ENCODE measurements around the gene PLCG2.

The PLCG2 gene

DNA sequence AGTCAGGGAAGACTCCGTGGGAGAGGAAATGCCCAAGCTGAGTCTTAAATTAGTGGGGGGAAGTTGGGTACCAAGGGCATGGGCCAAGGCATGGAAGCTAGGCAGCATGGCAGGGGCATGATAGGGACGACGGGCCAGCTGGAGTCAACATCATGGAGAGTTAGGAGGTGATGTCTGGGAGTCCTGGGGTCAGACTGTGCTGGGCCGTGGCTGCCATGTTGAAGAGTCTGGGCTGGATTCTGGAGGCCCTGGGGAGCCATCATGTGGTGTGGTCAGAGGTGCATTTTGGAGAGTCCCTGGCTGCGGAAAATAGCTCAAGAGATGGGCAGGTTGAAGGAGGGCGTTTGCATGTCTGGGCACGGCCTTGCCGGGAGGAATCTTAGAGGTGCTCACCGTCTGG lies 146.9 kb downstream of the PLCG2 start:
- TF ChIP-seq CEBPB (IDR thresholded peaks at IDR 0.05) = no peak
- TF ChIP-seq, protein P1, sequence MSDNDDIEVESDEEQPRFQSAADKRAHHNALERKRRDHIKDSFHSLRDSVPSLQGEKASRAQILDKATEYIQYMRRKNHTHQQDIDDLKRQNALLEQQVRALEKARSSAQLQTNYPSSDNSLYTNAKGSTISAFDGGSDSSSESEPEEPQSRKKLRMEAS (IDR thresholded peaks at IDR 0.05) = no peak
- TF ChIP-seq RAD21 (IDR thresholded peaks at IDR 0.05; ENCODE audit: low read depth) = no peak
- TF ChIP-seq TEAD4 (IDR thresholded peaks at IDR 0.05) = no peak
- TF ChIP-seq YY1 (IDR thresholded peaks at IDR 0.05; ENCODE audit: low read depth) = no peak
- no peak for TF ChIP-seq EP300 (IDR thresholded peaks at IDR 0.05; ENCODE audit: borderline replicate concordance)
- TF ChIP-seq, protein P2, sequence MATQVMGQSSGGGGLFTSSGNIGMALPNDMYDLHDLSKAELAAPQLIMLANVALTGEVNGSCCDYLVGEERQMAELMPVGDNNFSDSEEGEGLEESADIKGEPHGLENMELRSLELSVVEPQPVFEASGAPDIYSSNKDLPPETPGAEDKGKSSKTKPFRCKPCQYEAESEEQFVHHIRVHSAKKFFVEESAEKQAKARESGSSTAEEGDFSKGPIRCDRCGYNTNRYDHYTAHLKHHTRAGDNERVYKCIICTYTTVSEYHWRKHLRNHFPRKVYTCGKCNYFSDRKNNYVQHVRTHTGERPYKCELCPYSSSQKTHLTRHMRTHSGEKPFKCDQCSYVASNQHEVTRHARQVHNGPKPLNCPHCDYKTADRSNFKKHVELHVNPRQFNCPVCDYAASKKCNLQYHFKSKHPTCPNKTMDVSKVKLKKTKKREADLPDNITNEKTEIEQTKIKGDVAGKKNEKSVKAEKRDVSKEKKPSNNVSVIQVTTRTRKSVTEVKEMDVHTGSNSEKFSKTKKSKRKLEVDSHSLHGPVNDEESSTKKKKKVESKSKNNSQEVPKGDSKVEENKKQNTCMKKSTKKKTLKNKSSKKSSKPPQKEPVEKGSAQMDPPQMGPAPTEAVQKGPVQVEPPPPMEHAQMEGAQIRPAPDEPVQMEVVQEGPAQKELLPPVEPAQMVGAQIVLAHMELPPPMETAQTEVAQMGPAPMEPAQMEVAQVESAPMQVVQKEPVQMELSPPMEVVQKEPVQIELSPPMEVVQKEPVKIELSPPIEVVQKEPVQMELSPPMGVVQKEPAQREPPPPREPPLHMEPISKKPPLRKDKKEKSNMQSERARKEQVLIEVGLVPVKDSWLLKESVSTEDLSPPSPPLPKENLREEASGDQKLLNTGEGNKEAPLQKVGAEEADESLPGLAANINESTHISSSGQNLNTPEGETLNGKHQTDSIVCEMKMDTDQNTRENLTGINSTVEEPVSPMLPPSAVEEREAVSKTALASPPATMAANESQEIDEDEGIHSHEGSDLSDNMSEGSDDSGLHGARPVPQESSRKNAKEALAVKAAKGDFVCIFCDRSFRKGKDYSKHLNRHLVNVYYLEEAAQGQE (IDR thresholded peaks at IDR 0.05; ENCODE audit: low read depth) = no peak
- no peak for TF ChIP-seq ZBTB7A (IDR thresholded peaks at IDR 0.05; ENCODE audit: low read depth)
- TF ChIP-seq FOXM1 (IDR thresholded peaks at IDR 0.05; ENCODE audit: borderline replicate concordance, low read depth) = no peak
- TF ChIP-seq TCF12 (IDR thresholded peaks at IDR 0.05; ENCODE audit: low read depth) = no peak
- TF ChIP-seq, protein P3, sequence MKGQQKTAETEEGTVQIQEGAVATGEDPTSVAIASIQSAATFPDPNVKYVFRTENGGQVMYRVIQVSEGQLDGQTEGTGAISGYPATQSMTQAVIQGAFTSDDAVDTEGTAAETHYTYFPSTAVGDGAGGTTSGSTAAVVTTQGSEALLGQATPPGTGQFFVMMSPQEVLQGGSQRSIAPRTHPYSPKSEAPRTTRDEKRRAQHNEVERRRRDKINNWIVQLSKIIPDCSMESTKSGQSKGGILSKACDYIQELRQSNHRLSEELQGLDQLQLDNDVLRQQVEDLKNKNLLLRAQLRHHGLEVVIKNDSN (IDR thresholded peaks at IDR 0.05) = no peak
- no peak for TF ChIP-seq CREB1 (IDR thresholded peaks at IDR 0.05; ENCODE audit: low read depth)
- TF ChIP-seq NFIC (IDR thresholded peaks at IDR 0.05) = no peak
- TF ChIP-seq EGR1 (IDR thresholded peaks at IDR 0.05) = no peak
- TF ChIP-seq TAF1 (IDR thresholded peaks at IDR 0.05; ENCODE audit: low read depth) = no peak

DNA sequence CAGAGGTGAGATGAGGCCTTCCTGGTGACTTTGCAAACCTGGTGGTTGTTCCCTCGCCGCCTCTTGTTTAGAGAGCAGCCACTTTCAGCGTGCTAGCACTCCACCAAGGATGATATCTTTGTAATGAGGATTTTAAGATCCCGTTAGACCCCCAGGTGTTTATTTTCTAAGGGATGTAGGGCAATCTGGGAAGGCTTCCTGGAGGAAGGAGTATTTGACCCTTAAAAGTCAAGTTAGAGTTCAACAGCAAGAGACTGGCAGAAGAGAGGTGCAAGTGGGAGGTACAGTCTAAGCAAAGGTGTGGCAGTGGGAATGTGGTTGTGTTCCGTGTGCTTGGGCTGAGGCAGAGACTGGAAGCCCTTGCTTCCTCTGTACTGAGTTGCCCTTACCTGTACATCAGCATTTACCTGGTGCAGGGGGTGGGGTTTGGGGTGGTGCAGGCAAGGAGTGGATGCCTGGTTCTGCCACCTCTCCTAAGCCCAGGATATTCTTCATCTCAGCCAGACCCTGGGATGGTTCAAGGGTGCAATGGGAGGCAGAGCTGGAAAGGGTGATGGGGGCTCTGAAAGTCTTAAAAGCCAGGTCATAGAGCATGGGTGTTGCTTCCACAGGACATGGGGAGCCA lies 148.6 kb downstream of the PLCG2 start:
- no peak for TF ChIP-seq TAF1 (IDR thresholded peaks at IDR 0.05; ENCODE audit: low read depth)
- TF ChIP-seq, protein P1 (IDR thresholded peaks at IDR 0.05) = no peak
- no peak for TF ChIP-seq EGR1 (IDR thresholded peaks at IDR 0.05)
- no peak for TF ChIP-seq CEBPB (IDR thresholded peaks at IDR 0.05)
- no peak for TF ChIP-seq FOXM1 (IDR thresholded peaks at IDR 0.05; ENCODE audit: borderline replicate concordance, low read depth)
- TF ChIP-seq EP300 (IDR thresholded peaks at IDR 0.05; ENCODE audit: borderline replicate concordance) = no peak
- TF ChIP-seq TCF12 (IDR thresholded peaks at IDR 0.05; ENCODE audit: low read depth) = no peak
- TF ChIP-seq TEAD4 (IDR thresholded peaks at IDR 0.05) = no peak
- TF ChIP-seq YY1 (IDR thresholded peaks at IDR 0.05; ENCODE audit: low read depth) = no peak
- TF ChIP-seq CREB1 (IDR thresholded peaks at IDR 0.05; ENCODE audit: low read depth) = no peak

DNA sequence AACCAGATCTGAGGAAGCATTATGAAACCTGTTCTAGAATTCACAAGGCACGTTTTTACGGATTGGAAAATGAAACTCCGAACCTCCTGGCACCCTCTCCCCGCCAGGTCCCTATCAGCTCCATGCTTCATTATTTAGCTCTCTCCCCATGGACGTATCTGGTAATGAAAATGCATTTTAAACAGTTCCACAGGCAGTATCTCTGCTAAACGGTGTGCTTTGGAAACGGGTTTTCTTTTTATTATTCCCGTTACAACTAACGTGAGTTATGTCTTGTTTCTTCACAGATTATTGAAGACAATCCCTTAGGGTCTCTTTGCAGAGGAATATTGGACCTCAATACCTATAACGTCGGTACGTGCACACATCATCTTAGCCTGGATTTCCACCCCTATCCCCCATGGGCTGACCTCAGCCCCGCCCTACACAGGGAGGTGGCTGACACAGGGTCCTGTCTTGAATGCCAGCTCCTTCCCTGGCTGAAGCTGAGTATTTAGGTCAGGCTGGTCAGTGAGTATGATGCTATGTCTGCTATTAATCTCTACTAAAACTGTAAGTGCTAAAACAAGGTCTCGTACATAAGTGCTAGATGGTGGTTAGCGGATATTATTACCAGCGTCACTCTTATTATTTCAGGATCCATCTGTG lies 149.3 kb downstream of the PLCG2 start:
- TF ChIP-seq, protein P3 (IDR thresholded peaks at IDR 0.05) = no peak
- TF ChIP-seq TCF12 (IDR thresholded peaks at IDR 0.05; ENCODE audit: low read depth) (no peak), YY1 (IDR thresholded peaks at IDR 0.05; ENCODE audit: low read depth) (no peak), NFIC (IDR thresholded peaks at IDR 0.05) (no peak), FOXM1 (IDR thresholded peaks at IDR 0.05; ENCODE audit: borderline replicate concordance, low read depth) (no peak), ZBTB7A (IDR thresholded peaks at IDR 0.05; ENCODE audit: low read depth) (no peak), CEBPB (IDR thresholded peaks at IDR 0.05) (no peak), EGR1 (IDR thresholded peaks at IDR 0.05) (no peak), RAD21 (IDR thresholded peaks at IDR 0.05; ENCODE audit: low read depth) (no peak), CREB1 (IDR thresholded peaks at IDR 0.05; ENCODE audit: low read depth) (no peak), EP300 (IDR thresholded peaks at IDR 0.05; ENCODE audit: borderline replicate concordance) (no peak), TAF1 (IDR thresholded peaks at IDR 0.05; ENCODE audit: low read depth) (no peak), TEAD4 (IDR thresholded peaks at IDR 0.05) (no peak)
- TF ChIP-seq, protein P1 (IDR thresholded peaks at IDR 0.05) = no peak
- TF ChIP-seq, protein P2 (IDR thresholded peaks at IDR 0.05; ENCODE audit: low read depth) = no peak

DNA sequence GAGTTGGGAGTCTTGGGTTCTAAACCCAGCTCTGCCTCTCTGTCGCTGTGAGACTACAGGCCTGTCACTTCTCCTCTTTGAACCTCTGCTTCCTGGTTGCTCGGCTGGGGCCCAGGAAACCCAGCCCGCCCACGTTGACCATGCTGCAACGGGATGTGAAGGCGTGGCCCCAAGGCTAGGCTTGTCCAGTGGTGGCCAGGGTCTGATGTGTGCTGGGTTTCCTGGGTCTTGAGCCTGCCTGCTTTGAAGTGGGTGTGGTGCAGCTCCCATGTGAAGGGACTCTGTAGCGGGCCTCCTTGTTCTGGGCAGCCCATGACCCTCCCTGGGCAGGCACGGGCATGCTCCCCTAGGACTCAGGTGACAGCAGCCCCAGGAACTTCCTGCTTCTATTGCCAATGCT lies 149.9 kb downstream of the PLCG2 start:
- TF ChIP-seq CREB1 (IDR thresholded peaks at IDR 0.05; ENCODE audit: low read depth) = no peak
- TF ChIP-seq EP300 (IDR thresholded peaks at IDR 0.05; ENCODE audit: borderline replicate concordance) = no peak

DNA sequence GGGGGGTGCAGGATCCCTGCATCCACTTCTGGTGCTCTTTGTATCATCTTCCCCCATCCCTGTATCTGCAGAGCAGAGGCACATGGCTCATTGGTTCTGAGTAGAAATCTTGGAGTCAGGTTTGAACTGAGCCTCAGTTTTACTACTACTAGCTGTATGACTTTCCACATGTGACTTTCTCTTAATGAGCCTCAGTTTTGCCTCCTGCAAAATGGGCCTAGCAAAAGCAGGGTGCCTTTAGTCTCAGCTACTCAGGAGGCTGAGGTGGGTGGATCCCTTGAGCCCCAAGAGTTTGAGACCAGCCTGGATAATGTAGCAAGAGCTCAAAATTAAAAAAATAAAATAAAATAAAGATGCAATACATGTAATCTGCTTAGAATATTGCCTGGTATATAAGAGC lies 150.8 kb downstream of the PLCG2 start:
- no peak for TF ChIP-seq EP300 (IDR thresholded peaks at IDR 0.05; ENCODE audit: borderline replicate concordance)
- no peak for TF ChIP-seq TCF12 (IDR thresholded peaks at IDR 0.05; ENCODE audit: low read depth)
- TF ChIP-seq, protein P2 (IDR thresholded peaks at IDR 0.05; ENCODE audit: low read depth) = no peak
- TF ChIP-seq, protein P3 (IDR thresholded peaks at IDR 0.05) = no peak
- no peak for TF ChIP-seq RAD21 (IDR thresholded peaks at IDR 0.05; ENCODE audit: low read depth)
- no peak for TF ChIP-seq TEAD4 (IDR thresholded peaks at IDR 0.05)
- no peak for TF ChIP-seq NFIC (IDR thresholded peaks at IDR 0.05)
- no peak for TF ChIP-seq CREB1 (IDR thresholded peaks at IDR 0.05; ENCODE audit: low read depth)
- no peak for TF ChIP-seq YY1 (IDR thresholded peaks at IDR 0.05; ENCODE audit: low read depth)
- TF ChIP-seq TAF1 (IDR thresholded peaks at IDR 0.05; ENCODE audit: low read depth) = no peak
- TF ChIP-seq EGR1 (IDR thresholded peaks at IDR 0.05) = no peak
- TF ChIP-seq FOXM1 (IDR thresholded peaks at IDR 0.05; ENCODE audit: borderline replicate concordance, low read depth) = no peak
- TF ChIP-seq, protein P1 (IDR thresholded peaks at IDR 0.05) = no peak
- TF ChIP-seq CEBPB (IDR thresholded peaks at IDR 0.05) = no peak
- TF ChIP-seq ZBTB7A (IDR thresholded peaks at IDR 0.05; ENCODE audit: low read depth) = no peak
